NCI-H1694 treated with DMSO at 0.1 percent for 48 hours (cell line): Measurements from ENCODE around the gene RASL10B.
"Not testable (repeated sequence)": the region's sequence is repeated elsewhere in the genome, so short reads cannot be mapped to it uniquely, and the experiment has no call there.

ENCODE experiments used
- DNase-seq: peaks from one replicate; lab custom pipeline; 2025; lab: John Stamatoyannopoulos, UW

Gene RASL10B, protein sequence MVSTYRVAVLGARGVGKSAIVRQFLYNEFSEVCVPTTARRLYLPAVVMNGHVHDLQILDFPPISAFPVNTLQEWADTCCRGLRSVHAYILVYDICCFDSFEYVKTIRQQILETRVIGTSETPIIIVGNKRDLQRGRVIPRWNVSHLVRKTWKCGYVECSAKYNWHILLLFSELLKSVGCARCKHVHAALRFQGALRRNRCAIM

DNA sequence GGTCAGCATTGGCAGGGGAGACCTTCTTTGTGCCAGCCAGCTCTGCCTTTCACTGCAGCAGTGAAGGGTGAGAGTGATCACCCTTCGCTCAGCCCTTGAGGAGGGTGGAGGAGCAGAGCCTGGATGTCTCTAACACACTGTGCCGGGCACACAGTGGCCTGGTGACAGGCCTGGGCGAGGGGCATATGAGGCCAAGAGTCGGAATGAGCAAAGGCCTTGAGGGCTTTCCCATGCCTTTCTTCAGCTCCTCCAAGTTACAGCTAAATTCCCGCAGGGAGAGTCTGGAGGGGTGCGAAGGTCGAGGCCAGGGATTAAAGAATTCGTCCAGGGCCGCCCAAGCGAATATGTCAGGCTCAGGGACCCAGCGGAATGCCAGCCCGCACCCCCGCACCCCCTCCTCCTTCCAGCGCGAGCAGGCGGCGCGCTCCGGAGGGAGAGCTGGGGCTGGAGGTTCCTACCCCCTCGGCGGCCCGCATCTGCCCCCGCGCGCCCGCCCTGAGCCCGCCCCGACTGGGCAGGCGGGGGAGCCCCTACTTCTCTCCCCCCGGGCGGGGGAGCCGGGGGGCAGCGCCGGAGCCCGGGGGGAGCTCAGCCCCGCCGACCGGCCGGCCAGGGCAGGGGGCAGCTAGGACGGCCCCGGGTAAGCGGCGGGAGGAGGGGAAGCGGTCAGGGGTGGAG, at the start of gene RASL10B:
Gene RASL10B (plus strand): TSS at position 401 of the 678 bp plus-strand sequence. CDS start 3,546 bp downstream, outside the sequence.
- DNase-seq = peak; percentile 23

DNA sequence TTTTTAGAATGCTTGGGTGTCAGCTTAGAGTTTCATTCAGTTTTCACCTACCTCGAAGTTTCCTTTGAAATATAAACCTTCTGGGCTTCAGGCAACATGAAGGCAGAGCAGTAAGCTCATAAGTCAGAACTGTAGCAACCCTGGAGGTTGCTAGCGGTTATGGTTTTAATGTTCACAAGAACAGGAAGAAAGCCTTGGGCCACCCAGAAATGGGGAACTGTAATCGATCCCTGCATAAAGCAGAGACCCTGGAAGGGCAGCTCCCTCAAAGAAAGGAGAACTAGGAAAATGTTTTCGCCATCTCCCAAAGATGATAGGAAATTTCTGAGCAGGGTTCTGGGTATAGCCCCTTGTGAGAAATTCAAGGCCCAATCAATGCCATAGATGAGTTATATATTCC, 47.8 kb upstream of the RASL10B start:
- DNase-seq = no peak

DNA sequence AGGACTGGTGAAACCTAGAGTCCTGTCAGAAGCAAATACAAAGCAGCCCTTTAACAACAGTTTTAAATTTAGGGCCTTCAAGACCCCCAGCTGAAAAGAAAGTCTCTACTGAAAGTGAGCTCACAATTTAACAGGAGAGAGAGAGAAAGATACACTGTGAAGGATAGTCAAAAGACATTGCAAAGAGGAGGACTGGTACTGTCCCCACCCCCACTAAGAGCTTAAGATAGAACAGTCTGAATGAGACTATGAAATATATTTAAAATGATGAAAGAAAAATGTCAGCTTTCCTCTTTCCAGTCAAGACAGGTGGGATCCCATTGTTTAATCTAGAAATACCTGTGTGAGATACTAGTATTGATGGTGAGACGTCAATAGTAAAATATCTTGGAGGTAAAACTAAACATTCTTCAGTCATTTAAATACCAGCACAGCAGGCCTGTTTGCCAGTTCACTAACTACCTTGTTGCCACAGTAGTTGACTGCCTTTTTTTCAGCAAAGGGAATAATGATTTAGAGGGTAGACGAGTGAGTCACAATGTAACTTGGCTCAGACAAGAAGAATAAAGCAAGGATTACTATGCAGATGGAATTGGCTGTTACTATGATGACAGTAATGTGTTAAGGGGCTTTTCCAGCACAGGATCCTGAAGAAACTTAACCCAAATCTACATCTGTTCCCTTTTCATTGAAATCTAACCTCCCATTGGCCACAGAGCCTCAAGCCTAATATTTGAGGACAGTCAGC, 47.2 kb upstream of the RASL10B start:
- no peak for DNase-seq

DNA sequence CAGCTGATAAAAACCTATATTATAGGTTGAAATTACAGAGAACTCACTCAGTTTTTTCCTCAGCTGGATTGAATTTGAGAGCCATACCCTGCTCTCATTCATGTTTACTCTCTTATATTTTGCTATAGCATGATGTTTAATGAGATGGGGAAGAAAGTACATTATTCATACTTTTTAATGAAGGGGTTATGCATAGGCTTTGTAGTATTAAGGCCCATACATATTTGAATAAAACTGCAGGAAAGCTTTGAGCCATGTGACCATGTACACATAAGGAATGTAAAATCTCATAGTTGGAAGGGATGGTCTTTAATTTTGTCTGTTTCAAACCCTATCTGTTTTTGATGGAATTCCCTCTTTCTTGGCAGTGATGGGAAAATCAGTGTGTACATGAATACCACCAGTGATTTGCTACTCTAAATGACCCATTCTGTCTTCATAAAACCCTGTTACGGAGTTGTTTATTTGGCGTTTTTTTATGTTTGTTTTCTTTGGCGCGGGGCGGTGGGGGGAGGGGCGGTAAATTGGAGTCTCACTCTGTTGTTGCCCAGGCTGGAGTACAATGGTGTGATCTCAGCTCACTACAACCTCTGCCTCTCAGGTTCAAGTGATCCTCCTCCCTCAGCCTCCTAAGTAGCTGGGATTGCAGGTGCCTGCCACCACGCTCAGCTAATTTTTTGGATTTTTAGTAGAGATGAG, 38.8 kb upstream of the RASL10B start:
- DNase-seq = no peak

DNA sequence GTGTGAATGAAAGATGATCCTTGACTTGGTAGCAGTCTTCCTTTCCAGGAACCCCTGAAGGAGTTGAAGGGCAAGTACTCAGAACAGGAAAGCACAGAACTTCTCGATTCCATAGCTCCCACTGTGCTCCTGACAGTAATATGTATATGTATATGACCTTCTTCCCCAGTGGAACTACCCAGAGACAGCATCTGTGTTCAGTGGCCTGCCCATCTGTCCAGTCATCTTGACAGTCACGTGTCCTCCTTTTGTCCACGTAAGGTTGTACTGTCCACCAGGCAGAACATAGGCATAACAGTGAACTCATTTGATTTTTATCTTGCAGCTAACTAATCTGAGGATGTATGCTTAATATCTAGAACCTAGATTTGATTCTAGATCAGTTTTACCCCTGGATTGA, 37.8 kb upstream of the RASL10B start:
- no peak for DNase-seq

DNA sequence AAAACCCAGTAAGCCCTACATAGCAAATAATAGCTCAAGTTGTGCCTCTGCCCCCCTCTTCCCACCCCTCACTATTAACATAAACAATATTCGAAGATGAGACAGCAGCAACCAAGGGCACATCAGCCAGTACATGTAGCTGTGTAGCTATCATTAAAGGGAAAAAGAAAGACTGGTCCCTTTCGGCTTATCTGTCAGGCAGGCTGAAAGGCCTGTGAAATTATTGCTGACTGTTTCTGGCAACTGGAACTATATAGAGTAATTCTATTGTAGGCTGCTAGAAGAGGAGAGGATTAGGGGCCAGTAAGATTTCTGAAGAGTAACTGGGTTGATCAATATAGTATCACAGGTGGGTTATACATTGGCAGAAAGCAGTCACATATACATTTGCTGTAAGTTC, 36.5 kb upstream of the RASL10B start:
- no peak for DNase-seq

DNA sequence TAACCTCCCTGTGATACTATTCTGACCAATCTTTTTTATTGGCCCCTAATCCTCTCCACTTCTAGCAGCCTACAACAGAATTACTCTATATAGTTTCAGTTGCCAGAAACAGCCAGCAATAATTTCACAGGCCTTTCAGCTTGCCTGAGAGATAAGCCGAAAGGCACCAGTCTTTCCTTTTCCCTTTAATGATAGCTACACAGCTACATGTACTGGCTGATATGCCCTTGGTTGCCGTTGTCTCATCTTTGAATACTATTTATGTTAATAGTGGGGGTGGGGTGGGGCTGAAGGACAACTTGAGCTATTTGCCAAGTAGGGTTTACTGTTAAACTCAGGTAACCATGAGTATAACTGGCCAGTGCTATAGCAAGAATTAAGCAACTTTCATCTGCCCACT, 35.8 kb upstream of the RASL10B start:
- DNase-seq = no peak

DNA sequence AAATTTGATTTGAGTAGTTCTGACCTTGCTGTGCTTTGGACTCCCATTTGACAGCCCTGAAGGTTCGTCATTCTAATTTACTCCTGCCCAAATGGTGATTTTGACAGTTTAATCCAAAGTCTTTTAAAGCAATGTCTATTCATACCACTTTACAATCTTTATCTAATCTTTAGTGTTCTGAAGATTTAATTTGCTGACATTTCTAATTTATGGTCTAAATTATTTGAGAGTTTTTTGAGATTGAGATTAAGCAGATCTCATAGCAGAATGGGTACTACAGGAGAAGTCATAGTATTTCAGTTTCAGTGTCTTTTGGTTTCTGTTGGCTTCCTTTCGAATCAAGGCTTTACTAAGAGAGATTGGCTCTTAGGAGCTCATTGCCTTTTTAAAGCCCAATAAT, 32.6 kb upstream of the RASL10B start:
- DNase-seq = no peak

DNA sequence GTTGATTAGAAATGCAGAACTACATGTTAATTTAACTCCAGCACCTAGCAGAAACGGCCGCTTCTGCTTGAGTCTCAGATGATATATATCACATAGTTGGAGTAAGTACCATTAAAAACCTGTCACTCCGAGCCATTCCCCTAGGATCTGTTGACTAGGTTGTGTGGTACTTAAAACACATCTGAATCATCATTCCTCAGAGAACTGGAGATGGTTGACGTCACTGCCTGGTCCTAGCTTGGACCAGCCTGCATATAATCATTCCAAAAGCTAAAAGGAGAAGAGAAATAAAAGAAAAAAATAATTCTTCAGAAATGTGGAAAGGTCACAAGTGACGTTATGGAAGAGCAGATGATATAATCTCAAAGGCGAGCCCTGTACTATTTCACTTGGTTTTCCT, 31.3 kb upstream of the RASL10B start:
- DNase-seq = no peak

DNA sequence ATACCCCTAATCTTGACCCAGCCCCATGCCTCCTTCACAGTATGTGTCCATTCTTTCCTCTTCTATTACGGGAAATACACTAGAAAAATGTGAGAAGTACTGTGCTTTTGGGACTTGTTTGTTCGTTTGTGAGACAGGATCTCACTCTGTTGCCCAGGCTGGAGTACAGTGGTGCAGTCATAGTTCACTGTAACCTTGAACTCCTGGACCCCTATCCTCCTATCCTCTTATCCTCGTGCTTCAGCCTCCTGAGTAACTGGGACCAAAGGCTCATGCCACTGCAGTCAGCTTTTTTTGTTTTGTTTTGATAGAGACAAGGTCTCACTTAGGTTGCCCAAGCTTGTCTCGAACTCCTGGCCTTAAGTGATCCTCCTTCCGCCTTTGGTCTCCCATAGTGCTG, 29.9 kb upstream of the RASL10B start:
- no peak for DNase-seq

DNA sequence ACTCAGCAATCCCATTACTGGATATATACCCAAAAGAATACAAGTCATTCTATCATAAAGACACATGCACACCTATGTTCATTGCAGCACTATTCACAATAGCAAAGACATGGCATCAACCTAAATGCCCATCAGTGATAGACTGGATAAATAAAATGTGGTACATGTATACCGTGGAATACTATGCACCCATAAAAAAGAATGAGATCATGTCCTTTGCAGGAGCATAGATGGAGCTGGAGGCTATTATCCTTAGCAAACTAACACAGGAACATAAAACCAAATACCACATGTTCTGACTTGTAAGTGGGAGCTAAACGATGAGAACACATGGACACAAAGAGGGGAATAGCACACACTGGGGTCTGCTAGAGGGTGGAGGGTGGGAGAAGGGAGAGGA, 28.1 kb upstream of the RASL10B start:
- DNase-seq = not testable (repeated sequence)

DNA sequence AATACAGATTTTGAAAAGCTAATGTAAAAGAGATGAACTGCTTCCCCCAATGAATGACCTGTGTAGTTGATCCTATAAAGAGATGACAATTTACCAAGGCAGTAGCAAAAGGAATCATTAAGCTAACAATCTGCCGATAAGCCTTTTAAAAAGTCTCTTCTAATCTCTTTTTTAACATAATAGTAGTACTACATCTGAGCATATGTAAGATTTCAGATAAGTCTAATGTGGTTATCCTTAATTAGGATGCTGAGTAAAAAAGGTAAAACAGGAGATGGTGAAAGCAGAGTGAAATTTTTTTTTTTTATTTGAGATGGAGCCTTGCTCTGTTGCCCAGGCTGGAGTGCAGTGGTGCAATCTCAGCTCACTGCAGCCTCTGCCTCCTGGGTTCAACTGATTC, 26.2 kb upstream of the RASL10B start:
- no peak for DNase-seq

DNA sequence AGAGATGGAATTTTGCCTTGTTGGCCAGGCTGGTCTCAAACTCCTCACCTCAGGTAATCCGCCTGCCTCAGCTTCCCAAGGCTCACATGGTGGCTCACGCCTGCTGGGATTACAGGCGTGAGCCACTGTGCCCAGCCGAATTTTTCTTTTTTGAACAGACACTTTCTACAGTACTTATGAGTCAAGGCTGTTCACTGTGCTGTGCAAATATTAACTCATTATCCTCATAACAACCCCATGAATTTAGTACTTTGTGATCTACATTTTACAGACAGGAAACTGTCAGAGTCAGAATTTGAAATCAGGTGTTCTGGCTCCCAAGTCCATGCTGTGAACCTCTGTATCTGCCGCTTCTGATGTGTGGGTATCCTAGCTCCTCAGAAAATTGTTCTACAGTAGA, 25.7 kb upstream of the RASL10B start:
- no peak for DNase-seq

DNA sequence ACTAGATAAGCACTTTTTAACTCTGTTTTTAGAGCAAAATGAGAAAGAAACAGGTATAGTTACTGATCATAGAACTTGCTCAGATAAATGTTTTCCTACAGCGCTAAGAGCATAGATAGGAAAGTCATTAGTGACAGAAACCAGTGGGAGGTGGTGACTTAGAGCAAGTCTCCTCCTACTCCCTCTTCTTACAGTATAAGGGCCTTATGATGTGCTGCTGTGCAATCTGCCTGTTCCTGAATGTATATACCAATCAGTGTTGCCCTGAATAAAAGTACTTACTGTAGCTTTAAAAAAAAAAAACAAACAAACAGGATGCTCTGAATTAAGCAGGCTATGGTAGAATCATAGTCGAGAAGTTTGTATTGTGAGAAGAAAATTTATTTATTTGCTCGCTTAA, 23.3 kb upstream of the RASL10B start:
- no peak for DNase-seq

DNA sequence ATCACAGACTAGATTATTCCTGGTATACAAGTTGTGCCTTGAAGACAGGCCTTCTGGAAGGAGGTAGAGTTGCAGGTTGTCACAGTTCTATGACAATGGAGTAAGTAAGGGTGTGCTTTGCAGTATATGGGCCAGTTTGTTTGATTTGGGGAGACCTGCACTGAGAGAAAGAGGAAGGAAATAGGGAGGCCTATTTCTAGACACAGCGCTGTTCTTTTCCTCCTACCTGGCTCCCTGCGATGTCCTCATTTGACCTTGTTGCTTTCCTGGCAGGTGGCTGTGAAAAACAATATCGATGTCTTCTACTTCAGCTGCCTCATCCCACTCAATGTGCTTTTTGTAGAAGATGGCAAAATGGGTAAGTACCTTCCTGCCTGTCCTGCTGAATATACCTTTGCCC, 22.5 kb upstream of the RASL10B start:
- DNase-seq = no peak

DNA sequence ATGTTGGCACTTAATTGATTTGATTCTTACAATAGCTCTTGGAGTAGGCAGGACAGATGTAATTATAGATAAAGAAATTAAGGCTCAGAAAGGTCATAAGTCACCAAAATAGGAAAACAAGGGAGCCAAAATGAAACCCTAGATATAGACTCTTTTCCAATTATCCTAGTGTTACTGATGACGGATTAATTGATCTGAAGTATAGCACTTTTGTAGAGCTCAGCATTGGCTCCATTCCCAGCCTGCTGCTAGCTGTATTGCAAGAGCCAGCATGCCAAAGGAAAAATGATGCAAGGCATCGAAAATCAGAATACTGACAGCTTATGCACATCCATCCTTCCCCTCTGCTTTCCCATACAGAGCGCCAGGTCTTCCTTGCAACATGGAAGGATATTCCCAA, 21.6 kb upstream of the RASL10B start:
- DNase-seq = peak; percentile 68

DNA sequence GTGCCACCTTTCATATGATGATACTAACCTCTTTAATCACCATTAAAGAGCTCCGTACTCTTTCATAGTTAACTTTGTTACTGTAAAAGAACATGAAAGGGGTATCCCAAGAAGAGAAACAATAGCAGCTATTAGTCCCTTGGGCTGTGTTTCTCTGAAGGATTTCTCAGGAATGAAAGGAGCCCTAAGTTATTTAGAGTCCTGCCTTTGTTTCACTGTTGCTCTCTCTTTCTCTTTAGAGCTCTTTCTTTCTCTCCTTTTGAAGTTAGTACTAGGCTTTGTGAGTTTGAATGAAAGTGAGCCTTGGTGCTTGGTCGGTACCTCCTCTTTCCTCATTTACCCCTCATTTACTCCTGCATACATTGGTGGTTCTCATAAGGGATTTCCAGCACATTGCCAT, 20.5 kb upstream of the RASL10B start:
- no peak for DNase-seq

DNA sequence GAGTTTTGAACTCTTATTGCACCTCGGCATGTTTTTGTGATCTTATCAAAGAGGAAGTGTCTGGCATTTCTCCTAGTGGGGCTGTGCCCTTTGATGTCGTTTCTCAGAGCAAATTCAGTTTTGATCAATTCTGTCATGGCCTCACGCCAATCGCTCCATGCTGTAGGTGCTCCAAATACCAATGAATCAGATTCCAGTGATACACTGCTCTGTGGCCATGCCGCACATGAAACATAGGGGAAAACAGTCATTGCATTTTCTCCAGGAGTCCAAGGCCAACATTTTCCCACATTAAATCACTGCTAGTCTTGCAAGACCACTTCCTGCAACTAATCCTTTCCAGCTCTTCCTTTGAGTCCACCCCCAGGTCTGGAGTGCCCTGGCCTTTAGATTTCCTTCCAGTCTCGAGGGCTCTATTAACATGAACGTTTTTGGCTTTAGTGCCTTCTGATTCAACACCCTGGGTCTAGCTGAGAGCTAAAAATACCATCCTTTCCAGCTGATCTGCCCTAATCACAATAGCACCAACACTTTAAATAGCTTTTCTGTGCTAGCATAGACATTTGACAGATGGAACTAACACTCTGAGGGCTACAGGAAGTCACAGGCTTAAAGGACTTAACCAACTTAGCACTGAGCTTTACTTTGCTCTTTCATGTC, 18.2 kb upstream of the RASL10B start:
- DNase-seq = no peak

DNA sequence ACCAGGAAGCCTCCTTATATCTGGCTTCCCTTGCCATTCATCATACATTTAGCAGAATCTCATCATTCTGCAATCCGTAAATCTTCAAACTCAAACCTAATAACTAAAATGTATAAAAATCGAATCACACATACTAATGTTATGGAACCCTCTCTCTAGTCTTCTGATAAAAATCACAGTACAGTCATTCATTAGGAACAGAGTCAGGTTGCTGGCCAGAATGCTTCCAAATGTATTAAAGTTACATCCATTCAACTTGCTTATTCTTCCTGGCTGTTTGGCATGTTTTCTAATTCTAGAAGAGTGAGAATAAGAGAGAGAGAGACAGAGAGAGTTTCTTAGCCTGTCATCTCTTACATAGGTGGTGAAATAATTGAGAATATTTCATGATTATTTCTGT, 16.5 kb upstream of the RASL10B start:
- no peak for DNase-seq

DNA sequence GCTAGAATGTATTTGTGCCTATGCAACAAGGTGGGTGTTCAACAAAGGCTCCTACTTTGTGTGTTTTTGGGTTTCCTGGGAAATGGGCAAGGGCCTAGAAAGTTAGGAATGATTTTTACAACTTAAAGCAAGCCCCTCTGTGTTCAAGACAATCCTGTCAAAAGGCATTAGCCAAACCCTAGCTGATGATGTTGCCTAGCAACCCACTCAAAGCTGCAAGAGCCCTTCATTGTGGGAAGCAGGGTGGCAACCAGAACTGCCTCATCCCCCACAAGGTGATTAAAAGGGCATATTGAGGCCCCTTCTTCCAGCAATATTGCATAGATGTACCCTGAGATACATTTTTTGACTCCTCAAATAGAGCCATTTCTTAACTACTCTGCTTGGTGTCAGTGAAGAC, 16.0 kb upstream of the RASL10B start:
- no peak for DNase-seq

DNA sequence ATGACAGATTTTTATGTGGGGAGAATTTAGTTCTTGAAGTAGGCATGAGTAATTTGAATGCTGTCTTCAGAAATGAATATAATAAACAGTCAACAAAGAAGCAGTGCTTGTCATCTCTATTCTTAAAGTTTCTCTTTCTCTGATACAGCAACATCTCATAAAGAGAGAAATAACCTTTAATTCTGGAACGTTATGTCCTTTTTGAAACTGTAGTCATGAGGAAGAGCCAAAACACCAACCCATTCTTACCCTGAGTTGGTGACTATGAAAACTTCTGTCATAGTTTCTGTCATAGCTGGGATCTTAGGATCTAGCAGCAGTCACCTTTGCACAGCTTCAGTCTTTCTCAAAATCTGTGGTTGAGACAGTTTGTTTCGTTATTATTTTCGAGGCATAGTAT, 15.3 kb upstream of the RASL10B start:
- DNase-seq = no peak

DNA sequence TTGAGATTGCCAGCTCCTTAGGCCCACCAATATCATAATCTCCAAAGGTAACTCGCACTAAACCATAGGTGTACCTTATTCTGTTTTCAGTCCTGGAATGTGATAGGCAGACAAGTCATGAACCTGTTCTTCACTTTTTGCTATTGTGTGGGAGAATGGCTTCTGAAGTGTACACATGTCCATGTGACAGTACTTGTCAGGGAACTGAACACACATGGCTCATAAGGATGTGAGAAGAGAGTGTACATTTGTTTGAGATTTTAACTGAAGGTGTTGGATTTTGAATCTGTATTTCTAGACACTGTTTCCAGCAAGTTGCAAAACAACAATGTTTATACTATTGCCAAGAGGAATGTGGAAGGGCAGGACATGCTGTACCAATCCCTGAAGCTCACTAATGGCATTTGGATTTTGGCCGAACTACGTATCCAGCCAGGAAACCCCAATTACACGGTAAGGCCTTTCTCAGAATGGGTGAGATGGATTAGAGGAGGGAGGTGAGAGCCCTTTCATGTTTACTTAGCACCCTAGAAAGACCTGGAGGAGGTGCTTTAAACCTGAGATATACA, 14.5 kb upstream of the RASL10B start:
- no peak for DNase-seq
